ENCODE measurements around the gene SLX1A. TPM values are rescaled to one million over a fixed set of nuclear protein-coding genes. Genes with fewer than 3 reads are reported as not detected.
A peak's percentile ranks its signal among the peaks of the same experiment; 100 is the strongest.

SLX1A gene
- total and polyA plus RNA-seq, 10 of the 15 experiments (the other 5 are each of a cell fraction or from before 2014, with no cell fraction given): 2.5 to 123 (median 28.9) TPM

- TF ChIP-seq ZBED1 (IDR thresholded peaks at IDR 0.05; ENCODE audit: borderline replicate concordance): no peak
- peak; percentile 57 for TF ChIP-seq MEF2B (IDR thresholded peaks at IDR 0.05; ENCODE audit: partially characterized antibody, poor library complexity, severe bottlenecking)
- TF ChIP-seq CBX5 (IDR thresholded peaks at IDR 0.05; ENCODE audit: low read depth): peak; percentile 58; the same call in 1 of the 2 replicates
- TF ChIP-seq HDGF (IDR thresholded peaks at IDR 0.05): peak; percentile 90; the same call in 1 of the 2 replicates
- TF ChIP-seq, protein P1, sequence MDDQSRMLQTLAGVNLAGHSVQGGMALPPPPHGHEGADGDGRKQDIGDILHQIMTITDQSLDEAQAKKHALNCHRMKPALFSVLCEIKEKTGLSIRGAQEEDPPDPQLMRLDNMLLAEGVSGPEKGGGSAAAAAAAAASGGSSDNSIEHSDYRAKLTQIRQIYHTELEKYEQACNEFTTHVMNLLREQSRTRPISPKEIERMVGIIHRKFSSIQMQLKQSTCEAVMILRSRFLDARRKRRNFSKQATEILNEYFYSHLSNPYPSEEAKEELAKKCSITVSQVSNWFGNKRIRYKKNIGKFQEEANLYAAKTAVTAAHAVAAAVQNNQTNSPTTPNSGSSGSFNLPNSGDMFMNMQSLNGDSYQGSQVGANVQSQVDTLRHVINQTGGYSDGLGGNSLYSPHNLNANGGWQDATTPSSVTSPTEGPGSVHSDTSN (IDR thresholded peaks at IDR 0.05; ENCODE audit: insufficient replicate concordance, low read depth, low read length): no peak
- peak; percentile 97 for TF ChIP-seq RUNX3 (IDR thresholded peaks at IDR 0.05; ENCODE audit: low read length)
- TF ChIP-seq, protein P2, sequence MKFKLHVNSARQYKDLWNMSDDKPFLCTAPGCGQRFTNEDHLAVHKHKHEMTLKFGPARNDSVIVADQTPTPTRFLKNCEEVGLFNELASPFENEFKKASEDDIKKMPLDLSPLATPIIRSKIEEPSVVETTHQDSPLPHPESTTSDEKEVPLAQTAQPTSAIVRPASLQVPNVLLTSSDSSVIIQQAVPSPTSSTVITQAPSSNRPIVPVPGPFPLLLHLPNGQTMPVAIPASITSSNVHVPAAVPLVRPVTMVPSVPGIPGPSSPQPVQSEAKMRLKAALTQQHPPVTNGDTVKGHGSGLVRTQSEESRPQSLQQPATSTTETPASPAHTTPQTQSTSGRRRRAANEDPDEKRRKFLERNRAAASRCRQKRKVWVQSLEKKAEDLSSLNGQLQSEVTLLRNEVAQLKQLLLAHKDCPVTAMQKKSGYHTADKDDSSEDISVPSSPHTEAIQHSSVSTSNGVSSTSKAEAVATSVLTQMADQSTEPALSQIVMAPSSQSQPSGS (IDR thresholded peaks at IDR 0.05; ENCODE audit: low read length): peak; percentile 71
- TF ChIP-seq, protein P3, sequence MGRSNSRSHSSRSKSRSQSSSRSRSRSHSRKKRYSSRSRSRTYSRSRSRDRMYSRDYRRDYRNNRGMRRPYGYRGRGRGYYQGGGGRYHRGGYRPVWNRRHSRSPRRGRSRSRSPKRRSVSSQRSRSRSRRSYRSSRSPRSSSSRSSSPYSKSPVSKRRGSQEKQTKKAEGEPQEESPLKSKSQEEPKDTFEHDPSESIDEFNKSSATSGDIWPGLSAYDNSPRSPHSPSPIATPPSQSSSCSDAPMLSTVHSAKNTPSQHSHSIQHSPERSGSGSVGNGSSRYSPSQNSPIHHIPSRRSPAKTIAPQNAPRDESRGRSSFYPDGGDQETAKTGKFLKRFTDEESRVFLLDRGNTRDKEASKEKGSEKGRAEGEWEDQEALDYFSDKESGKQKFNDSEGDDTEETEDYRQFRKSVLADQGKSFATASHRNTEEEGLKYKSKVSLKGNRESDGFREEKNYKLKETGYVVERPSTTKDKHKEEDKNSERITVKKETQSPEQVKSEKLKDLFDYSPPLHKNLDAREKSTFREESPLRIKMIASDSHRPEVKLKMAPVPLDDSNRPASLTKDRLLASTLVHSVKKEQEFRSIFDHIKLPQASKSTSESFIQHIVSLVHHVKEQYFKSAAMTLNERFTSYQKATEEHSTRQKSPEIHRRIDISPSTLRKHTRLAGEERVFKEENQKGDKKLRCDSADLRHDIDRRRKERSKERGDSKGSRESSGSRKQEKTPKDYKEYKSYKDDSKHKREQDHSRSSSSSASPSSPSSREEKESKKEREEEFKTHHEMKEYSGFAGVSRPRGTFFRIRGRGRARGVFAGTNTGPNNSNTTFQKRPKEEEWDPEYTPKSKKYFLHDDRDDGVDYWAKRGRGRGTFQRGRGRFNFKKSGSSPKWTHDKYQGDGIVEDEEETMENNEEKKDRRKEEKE (IDR thresholded peaks at IDR 0.05): no peak
- peak; percentile 57 for TF ChIP-seq SKIL (IDR thresholded peaks at IDR 0.05; ENCODE audit: low read depth, poor library complexity, severe bottlenecking)
- TF ChIP-seq PML (IDR thresholded peaks at IDR 0.05; ENCODE audit: low read length): no peak
- TF ChIP-seq SPI1 (IDR thresholded peaks at IDR 0.05; ENCODE audit: borderline replicate concordance, insufficient read depth, low read depth, low read length): peak; percentile 99
- TF ChIP-seq ZNF622 (IDR thresholded peaks at IDR 0.05): no peak
- TF ChIP-seq, protein P4, sequence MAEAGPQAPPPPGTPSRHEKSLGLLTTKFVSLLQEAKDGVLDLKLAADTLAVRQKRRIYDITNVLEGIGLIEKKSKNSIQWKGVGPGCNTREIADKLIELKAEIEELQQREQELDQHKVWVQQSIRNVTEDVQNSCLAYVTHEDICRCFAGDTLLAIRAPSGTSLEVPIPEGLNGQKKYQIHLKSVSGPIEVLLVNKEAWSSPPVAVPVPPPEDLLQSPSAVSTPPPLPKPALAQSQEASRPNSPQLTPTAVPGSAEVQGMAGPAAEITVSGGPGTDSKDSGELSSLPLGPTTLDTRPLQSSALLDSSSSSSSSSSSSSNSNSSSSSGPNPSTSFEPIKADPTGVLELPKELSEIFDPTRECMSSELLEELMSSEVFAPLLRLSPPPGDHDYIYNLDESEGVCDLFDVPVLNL (IDR thresholded peaks at IDR 0.05; ENCODE audit: low read depth, low read length): no peak
- TF ChIP-seq, protein P5, sequence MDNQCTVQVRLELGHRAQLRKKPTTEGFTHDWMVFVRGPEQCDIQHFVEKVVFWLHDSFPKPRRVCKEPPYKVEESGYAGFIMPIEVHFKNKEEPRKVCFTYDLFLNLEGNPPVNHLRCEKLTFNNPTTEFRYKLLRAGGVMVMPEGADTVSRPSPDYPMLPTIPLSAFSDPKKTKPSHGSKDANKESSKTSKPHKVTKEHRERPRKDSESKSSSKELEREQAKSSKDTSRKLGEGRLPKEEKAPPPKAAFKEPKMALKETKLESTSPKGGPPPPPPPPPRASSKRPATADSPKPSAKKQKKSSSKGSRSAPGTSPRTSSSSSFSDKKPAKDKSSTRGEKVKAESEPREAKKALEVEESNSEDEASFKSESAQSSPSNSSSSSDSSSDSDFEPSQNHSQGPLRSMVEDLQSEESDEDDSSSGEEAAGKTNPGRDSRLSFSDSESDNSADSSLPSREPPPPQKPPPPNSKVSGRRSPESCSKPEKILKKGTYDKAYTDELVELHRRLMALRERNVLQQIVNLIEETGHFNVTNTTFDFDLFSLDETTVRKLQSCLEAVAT (IDR thresholded peaks at IDR 0.05): peak; percentile 92
- 0 out of 2 replicates have a peak, but pooled peaks have one; percentile 19 for TF ChIP-seq CREB1 (IDR thresholded peaks at IDR 0.05; ENCODE audit: low read depth)
- no peak for TF ChIP-seq SREBF2 (IDR thresholded peaks at IDR 0.05; ENCODE audit: low read length)
- TF ChIP-seq ATF7 (IDR thresholded peaks at IDR 0.05; ENCODE audit: low read depth): peak; percentile 74
- peak; percentile 68 for TF ChIP-seq BCL11A (IDR thresholded peaks at IDR 0.05; ENCODE audit: low read depth, low read length)
- peak; percentile 30; the same call in 1 of the 2 replicates for TF ChIP-seq GABPA (IDR thresholded peaks at IDR 0.05; ENCODE audit: low read depth)
- no peak for TF ChIP-seq ZZZ3 (IDR thresholded peaks at IDR 0.05; ENCODE audit: control insufficient read depth, insufficient read length, low read depth)
Observed at GRCh38 chr16:30166202-30166902, 27.3 kb upstream of the SLX1A start (continued).

Measured in GM12878 (cell line).